ENCODE data around the gene SFXN3. TPM values are rescaled to one million over a fixed set of nuclear protein-coding genes. Genes with fewer than 3 reads are reported as not detected.

Gene SFXN3
- total and polyA plus RNA-seq, 2 donors, result 7.7 to 16.3 TPM

DNA sequence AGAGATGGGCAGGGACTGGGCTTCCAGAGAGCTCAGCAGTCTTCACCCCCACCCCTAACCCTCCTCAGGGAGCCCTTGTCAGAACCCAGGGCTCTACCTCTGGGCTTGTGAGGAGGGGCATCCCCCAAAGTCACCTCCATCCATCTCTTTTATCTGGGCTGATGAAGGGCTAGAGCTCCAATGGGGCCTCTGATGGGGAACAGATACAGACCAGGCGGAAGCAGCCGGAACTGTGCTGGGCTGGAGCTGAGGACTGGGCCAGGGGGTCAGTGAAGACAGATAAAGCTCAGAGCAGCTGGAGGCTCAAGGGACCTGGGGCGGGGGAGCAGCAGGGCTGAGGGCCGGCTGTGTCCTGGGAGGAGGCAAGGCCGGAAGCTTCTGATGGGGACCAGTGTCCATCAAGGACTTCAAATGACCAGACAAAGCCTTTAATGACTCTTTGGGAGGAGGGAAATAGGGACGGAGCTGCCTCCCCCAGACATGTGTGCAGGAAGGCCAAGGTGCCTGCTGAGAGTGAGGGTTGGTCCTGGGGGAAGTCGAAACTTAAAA, 40.9 kb downstream of the SFXN3 start:
- Histone ChIP-seq H3K9me3 (ENCODE audit: control insufficient read depth in 2 of 2, insufficient read depth in 1 of 2, low read length in 1 of 2) (peaks cover 2 to 5% of the 10 kb centered on the region in 2 donors), H3K4me3 (ENCODE audit: low read length in 2 of 2) (no peak overlapping the region), H3K4me1 (ENCODE audit: control insufficient read depth in 2 of 2, insufficient read depth in 2 of 2, low read length in 2 of 2) (peaks cover 6 to 8% of the 10 kb centered on the region in 2 donors), H3K36me3 (ENCODE audit: control insufficient read depth in 2 of 2, insufficient read depth in 2 of 2, low read length in 1 of 2) (no peaks in the 10 kb centered on the region), H3K27me3 (ENCODE audit: control insufficient read depth in 2 of 2, insufficient read depth in 1 of 2, low read length in 1 of 2) (peaks cover 31 to 81% of the 10 kb centered on the region in 2 donors), H3K27ac (ENCODE audit: low read depth in 1 of 2, low read length in 1 of 2) (no peak overlapping the region)
- no peak for DNase-seq (ENCODE audit: low read depth in 6 of 9, low spot score in 9 of 9)
- WGBS, result 86% methylated on average over 7 of the region's 7 CpGs

DNA sequence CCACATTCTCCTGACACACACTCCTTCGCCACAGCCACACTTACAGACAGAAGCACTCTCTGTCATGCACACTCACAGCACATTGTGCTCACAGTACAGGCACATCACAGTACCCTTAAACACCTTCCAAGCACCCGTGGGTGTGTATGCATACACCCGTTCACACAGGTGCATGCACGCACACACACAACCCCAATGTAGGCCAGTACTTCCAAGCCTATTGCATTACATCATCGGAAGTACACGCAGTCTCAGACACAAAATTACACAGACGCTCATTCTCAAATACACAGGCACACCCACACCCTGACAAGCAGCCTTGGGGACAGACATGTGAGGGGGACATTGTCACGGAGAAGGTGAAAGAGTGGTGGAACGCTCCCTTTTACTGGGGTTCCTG, 41.9 kb downstream of the SFXN3 start:
- Histone ChIP-seq H3K36me3 (ENCODE audit: control insufficient read depth in 2 of 2, insufficient read depth in 2 of 2, low read length in 1 of 2) (no peaks in the 10 kb centered on the region), H3K4me3 (ENCODE audit: low read length in 2 of 2) (no peak overlapping the region), H3K4me1 (ENCODE audit: control insufficient read depth in 2 of 2, insufficient read depth in 2 of 2, low read length in 2 of 2) (no peaks in the 10 kb centered on the region), H3K27me3 (ENCODE audit: control insufficient read depth in 2 of 2, insufficient read depth in 1 of 2, low read length in 1 of 2) (peaks cover 23 to 74% of the 10 kb centered on the region in 2 donors), H3K27ac (ENCODE audit: low read depth in 1 of 2, low read length in 1 of 2) (no peak overlapping the region), H3K9me3 (ENCODE audit: control insufficient read depth in 2 of 2, insufficient read depth in 1 of 2, low read length in 1 of 2) (peaks cover 0 to 2% of the 10 kb centered on the region in 2 donors)
- 75% methylated on average over 9 of the region's 9 CpGs for WGBS
- DNase-seq (ENCODE audit: low read depth in 6 of 9, low spot score in 9 of 9), result no peak

DNA sequence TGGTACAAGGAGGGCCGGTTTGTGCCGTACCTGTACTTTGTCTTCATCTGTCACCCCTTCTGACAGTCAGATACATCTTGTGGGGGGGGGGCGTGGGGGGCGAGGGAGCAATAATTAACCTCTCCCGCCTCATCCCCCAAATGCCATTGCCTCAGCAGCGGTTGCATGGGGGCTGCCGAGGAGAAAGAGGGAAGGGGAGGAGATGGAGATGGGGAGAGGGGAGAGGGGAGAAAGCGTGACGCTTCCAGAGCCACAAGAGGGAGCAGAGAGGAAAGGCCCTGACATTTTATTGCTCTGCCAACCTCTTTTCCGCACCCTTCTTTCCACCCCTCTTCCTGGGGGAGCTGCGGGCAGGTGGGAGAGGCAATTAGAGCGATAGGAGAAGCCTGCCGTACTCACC, 42.6 kb downstream of the SFXN3 start:
- WGBS, result 17% methylated on average over 13 of the region's 13 CpGs
- no peaks in the 10 kb centered on the region for H3K36me3 ChIP-seq (ENCODE audit: control insufficient read depth in 2 of 2, insufficient read depth in 2 of 2, low read length in 1 of 2)
- peaks cover 24 to 81% of the 10 kb centered on the region in 2 donors for H3K27me3 ChIP-seq (ENCODE audit: control insufficient read depth in 2 of 2, insufficient read depth in 1 of 2, low read length in 1 of 2)
- no peak for DNase-seq (ENCODE audit: low read depth in 6 of 9, low spot score in 9 of 9)
- H3K4me1 ChIP-seq (ENCODE audit: control insufficient read depth in 2 of 2, insufficient read depth in 2 of 2, low read length in 2 of 2), result no peaks in the 10 kb centered on the region
- no peak overlapping the region for H3K4me3 ChIP-seq (ENCODE audit: low read length in 2 of 2)
- no peak overlapping the region for H3K27ac ChIP-seq (ENCODE audit: low read depth in 1 of 2, low read length in 1 of 2)
- H3K9me3 ChIP-seq (ENCODE audit: control insufficient read depth in 2 of 2, insufficient read depth in 1 of 2, low read length in 1 of 2), result peaks cover 0 to 2% of the 10 kb centered on the region in 2 donors

- WGBS, result 15% methylated on average over 4 of the region's 4 CpGs
- peaks cover 28 to 82% of the 10 kb centered on the region in 2 donors for H3K27me3 ChIP-seq (ENCODE audit: control insufficient read depth in 2 of 2, insufficient read depth in 1 of 2, low read length in 1 of 2)
Measured at GRCh38 chr10:101075775-101076174, 44.7 kb downstream of the SFXN3 start.

DNA sequence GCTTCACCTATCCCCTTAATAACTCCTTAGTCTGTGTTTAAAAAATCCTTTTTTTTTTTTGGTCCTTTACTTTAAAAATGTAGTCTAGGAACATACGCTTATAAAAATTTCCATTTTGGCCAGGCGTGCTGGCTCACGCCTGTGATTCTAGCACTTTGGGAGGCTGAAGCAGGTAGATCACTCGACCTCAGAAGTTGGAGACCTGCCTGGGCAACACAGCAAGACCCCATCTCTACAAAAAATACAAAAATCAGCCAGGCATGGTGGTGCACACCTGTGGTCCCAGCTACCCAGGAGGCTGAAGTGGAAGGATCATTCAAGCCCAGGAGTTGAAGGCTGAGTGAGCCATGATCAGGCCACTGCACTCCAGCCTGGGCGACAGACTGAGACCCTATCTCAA, 45.6 kb downstream of the SFXN3 start:
- Histone ChIP-seq H3K9me3 (ENCODE audit: control insufficient read depth in 2 of 2, insufficient read depth in 1 of 2, low read length in 1 of 2) (peaks cover 0 to 2% of the 10 kb centered on the region in 2 donors), H3K27me3 (ENCODE audit: control insufficient read depth in 2 of 2, insufficient read depth in 1 of 2, low read length in 1 of 2) (peaks cover 28 to 82% of the 10 kb centered on the region in 2 donors), H3K4me3 (ENCODE audit: low read length in 2 of 2) (no peak overlapping the region), H3K36me3 (ENCODE audit: control insufficient read depth in 2 of 2, insufficient read depth in 2 of 2, low read length in 1 of 2) (no peaks in the 10 kb centered on the region), H3K27ac (ENCODE audit: low read depth in 1 of 2, low read length in 1 of 2) (no peak overlapping the region), H3K4me1 (ENCODE audit: control insufficient read depth in 2 of 2, insufficient read depth in 2 of 2, low read length in 2 of 2) (no peaks in the 10 kb centered on the region)
- 83% methylated on average over 5 of the region's 5 CpGs for WGBS
- no peak for DNase-seq (ENCODE audit: low read depth in 6 of 9, low spot score in 9 of 9)

More at GRCh38 chr10:101075775-101076174, 44.7 kb downstream of the SFXN3 start:
- Histone ChIP-seq H3K4me3 (ENCODE audit: low read length in 2 of 2) (no peak overlapping the region), H3K4me1 (ENCODE audit: control insufficient read depth in 2 of 2, insufficient read depth in 2 of 2, low read length in 2 of 2) (no peaks in the 10 kb centered on the region), H3K36me3 (ENCODE audit: control insufficient read depth in 2 of 2, insufficient read depth in 2 of 2, low read length in 1 of 2) (no peaks in the 10 kb centered on the region), H3K27ac (ENCODE audit: low read depth in 1 of 2, low read length in 1 of 2) (no peak overlapping the region), H3K9me3 (ENCODE audit: control insufficient read depth in 2 of 2, insufficient read depth in 1 of 2, low read length in 1 of 2) (peaks cover 0 to 2% of the 10 kb centered on the region in 2 donors)
- no peak for DNase-seq (ENCODE audit: low read depth in 6 of 9, low spot score in 9 of 9)

GRCh38 chr10:101079874-101080273, 48.8 kb downstream of the SFXN3 start:
- 95% methylated on average over 1 of the region's 1 CpG for WGBS
- no peak for DNase-seq (ENCODE audit: low read depth in 6 of 9, low spot score in 9 of 9)
- peaks cover 5 to 73% of the 10 kb centered on the region in 2 donors for H3K27me3 ChIP-seq (ENCODE audit: control insufficient read depth in 2 of 2, insufficient read depth in 1 of 2, low read length in 1 of 2)
- no peak overlapping the region for H3K4me3 ChIP-seq (ENCODE audit: low read length in 2 of 2)
- no peaks in the 10 kb centered on the region for H3K36me3 ChIP-seq (ENCODE audit: control insufficient read depth in 2 of 2, insufficient read depth in 2 of 2, low read length in 1 of 2)
- H3K27ac ChIP-seq (ENCODE audit: low read depth in 1 of 2, low read length in 1 of 2), result no peak overlapping the region
- no peaks in the 10 kb centered on the region for H3K9me3 ChIP-seq (ENCODE audit: control insufficient read depth in 2 of 2, insufficient read depth in 1 of 2, low read length in 1 of 2)
- no peaks in the 10 kb centered on the region for H3K4me1 ChIP-seq (ENCODE audit: control insufficient read depth in 2 of 2, insufficient read depth in 2 of 2, low read length in 2 of 2)

GRCh38 chr10:101080933-101081931, 50.2 kb downstream of the SFXN3 start:
- no peak overlapping the region for H3K27ac ChIP-seq (ENCODE audit: low read depth in 1 of 2, low read length in 1 of 2)
- WGBS, result 46% methylated on average over 5 of the region's 5 CpGs
- no peak overlapping the region for H3K4me3 ChIP-seq (ENCODE audit: low read length in 2 of 2)
- DNase-seq (ENCODE audit: low read depth in 6 of 9, low spot score in 9 of 9), result no peak
- H3K9me3 ChIP-seq (ENCODE audit: control insufficient read depth in 2 of 2, insufficient read depth in 1 of 2, low read length in 1 of 2), result no peaks in the 10 kb centered on the region
- H3K4me1 ChIP-seq (ENCODE audit: control insufficient read depth in 2 of 2, insufficient read depth in 2 of 2, low read length in 2 of 2), result no peaks in the 10 kb centered on the region
- H3K27me3 ChIP-seq (ENCODE audit: control insufficient read depth in 2 of 2, insufficient read depth in 1 of 2, low read length in 1 of 2), result peaks cover 7 to 73% of the 10 kb centered on the region in 2 donors
- H3K36me3 ChIP-seq (ENCODE audit: control insufficient read depth in 2 of 2, insufficient read depth in 2 of 2, low read length in 1 of 2), result no peaks in the 10 kb centered on the region

- no peak overlapping the region for H3K4me3 ChIP-seq (ENCODE audit: low read length in 2 of 2)
- peaks cover 26 to 90% of the 10 kb centered on the region in 2 donors for H3K27me3 ChIP-seq (ENCODE audit: control insufficient read depth in 2 of 2, insufficient read depth in 1 of 2, low read length in 1 of 2)
- H3K9me3 ChIP-seq (ENCODE audit: control insufficient read depth in 2 of 2, insufficient read depth in 1 of 2, low read length in 1 of 2), result no peaks in the 10 kb centered on the region
- DNase-seq (ENCODE audit: low read depth in 6 of 9, low spot score in 9 of 9), result no peak
- H3K4me1 ChIP-seq (ENCODE audit: control insufficient read depth in 2 of 2, insufficient read depth in 2 of 2, low read length in 2 of 2), result no peaks in the 10 kb centered on the region
- H3K36me3 ChIP-seq (ENCODE audit: control insufficient read depth in 2 of 2, insufficient read depth in 2 of 2, low read length in 1 of 2), result no peaks in the 10 kb centered on the region
- 89% methylated on average over 6 of the region's 6 CpGs for WGBS
- no peak overlapping the region for H3K27ac ChIP-seq (ENCODE audit: low read depth in 1 of 2, low read length in 1 of 2)
Measured at GRCh38 chr10:101085846-101086245, 54.8 kb downstream of the SFXN3 start.

GRCh38 chr10:101087376-101087775, 56.3 kb downstream of the SFXN3 start:
- Histone ChIP-seq H3K27me3 (ENCODE audit: control insufficient read depth in 2 of 2, insufficient read depth in 1 of 2, low read length in 1 of 2) (peaks cover 26 to 93% of the 10 kb centered on the region in 2 donors), H3K4me1 (ENCODE audit: control insufficient read depth in 2 of 2, insufficient read depth in 2 of 2, low read length in 2 of 2) (no peaks in the 10 kb centered on the region), H3K9me3 (ENCODE audit: control insufficient read depth in 2 of 2, insufficient read depth in 1 of 2, low read length in 1 of 2) (no peaks in the 10 kb centered on the region), H3K4me3 (ENCODE audit: low read length in 2 of 2) (no peak overlapping the region), H3K27ac (ENCODE audit: low read depth in 1 of 2, low read length in 1 of 2) (no peak overlapping the region), H3K36me3 (ENCODE audit: control insufficient read depth in 2 of 2, insufficient read depth in 2 of 2, low read length in 1 of 2) (no peaks in the 10 kb centered on the region)
- no peak for DNase-seq (ENCODE audit: low read depth in 6 of 9, low spot score in 9 of 9)
- WGBS, result 41% methylated on average over 10 of the region's 10 CpGs

Data from thymus (tissue), 11 donors.